Stomach (tissue), 9 donors: ENCODE measurements around the gene LCORL. TPM values are rescaled to one million over a fixed set of nuclear protein-coding genes. Genes with fewer than 3 reads are reported as not detected.
A peak's percentile ranks its signal among the peaks of the same experiment; 100 is the strongest.

Experiments
- DNase-seq, 2 donors: peaks; one replicate each; pipeline versions ENCODE4 v3.0.0 to v3.0.0-alpha.2; 2013 to 2019
- H3K27ac ChIP-seq, 5 donors: fragments of 200-600 bp in 4 of 5; sonication (generic) in 4 of 5; one replicate each; pipeline ENCODE4 v1.5.1; 2013 to 2019; ENCODE audit warnings: mild to moderate bottlenecking in 1 of 5, moderate library complexity in 1 of 5
- H3K27me3 ChIP-seq, 3 donors: fragments of 200-600 bp; sonication (generic); one replicate each; pipeline ENCODE4 v1.5.1; 2017 to 2019; ENCODE audit warnings: mixed run types in 1 of 3
- H3K36me3 ChIP-seq, 4 donors: fragments of 200-600 bp; sonication (generic); 1 replicate in 3 of 4; 2 replicates in 1 of 4; pipeline ENCODE4 v1.5.1; 2016 to 2019
- H3K4me1 ChIP-seq, 4 donors: fragments of 200-600 bp; sonication (generic); one replicate each; pipeline ENCODE4 v1.5.1; 2016 to 2019
- H3K4me3 ChIP-seq, 4 donors: fragments of 200-600 bp; sonication (generic) in 3 of 4; one replicate each; pipeline ENCODE4 v1.5.1; 2016 to 2019; ENCODE audit warnings: mild to moderate bottlenecking in 1 of 4
- H3K9me3 ChIP-seq, 4 donors: fragments of 200-600 bp; sonication (generic); one replicate each; pipeline ENCODE4 v1.5.1; 2016 to 2019
- CTCF ChIP-seq, 7 experiments: fragments of 450-650 bp in 4 of 7; fragments of 200-600 bp in 3 of 7; sonication (generic) in 3 of 7; IDR thresholded peaks; one replicate each; pipeline ENCODE4 v1.5.1; 2016 to 2019; ENCODE audit warnings: antibody characterized with exemption in 7 of 7, control low read depth in 2 of 7, mild to moderate bottlenecking in 1 of 7
- EP300 ChIP-seq: sonication (generic); formaldehyde crosslinking; IDR thresholded peaks from one replicate; pipeline ENCODE4 v1.6.1; 2017; ENCODE audit warnings: antibody characterized with exemption
- POLR2A ChIP-seq, 4 donors: fragments of 450-650 bp; IDR thresholded peaks; one replicate each; pipeline ENCODE4 v1.6.1; 2016; ENCODE audit warnings: antibody characterized with exemption in 4 of 4, control low read depth in 2 of 4, mild to moderate bottlenecking in 1 of 4, moderate library complexity in 1 of 4
- POLR2AphosphoS5 ChIP-seq, 3 donors: sonication (generic); formaldehyde crosslinking; IDR thresholded peaks; one replicate each; pipeline ENCODE4 v1.6.1; 2016; ENCODE audit warnings: antibody characterized with exemption in 3 of 3
- WGBS, 5 donors: extraction: QIAGEN DNeasy Blood & Tissue Kit in 3 of 5; methylation state at CpG; one replicate each; pipeline versions ENCODE4 v1.1.5 to v1.1.7; 2013 to 2018; 5-methylcytosine and 5-hydroxymethylcytosine counted together
- intact Hi-C: fragments of 100-400 bp; cut with DNase I; formaldehyde crosslinking; loops from one replicate; pipeline ENCODE4 v1.15.1; 2023; ENCODE audit warnings: low total_unique reads
- polyA plus RNA-seq, 3 donors: library from polyadenylated mRNA; stranded (reverse); fragments of 200-250 nt; gene quantifications; one replicate each; pipeline ENCODE4 v1.2.3, GENCODE V29; 2013
- total RNA-seq, 5 donors: library from RNA; depleted of rRNA; stranded (reverse); fragments of >200 nt; gene quantifications; one replicate each; pipeline versions ENCODE4 v1.1.0 to v1.2.3, GENCODE V29; 2014 to 2016
- donor health status: healthy with polysubstance abuse.
- donor health status: Bipolar disorder and iron deficiency.
- donor health status: healthy.

Gene LCORL
- total and polyA plus RNA-seq, 8 donors: 1.8 to 28.1 (median 8.2) TPM

DNA sequence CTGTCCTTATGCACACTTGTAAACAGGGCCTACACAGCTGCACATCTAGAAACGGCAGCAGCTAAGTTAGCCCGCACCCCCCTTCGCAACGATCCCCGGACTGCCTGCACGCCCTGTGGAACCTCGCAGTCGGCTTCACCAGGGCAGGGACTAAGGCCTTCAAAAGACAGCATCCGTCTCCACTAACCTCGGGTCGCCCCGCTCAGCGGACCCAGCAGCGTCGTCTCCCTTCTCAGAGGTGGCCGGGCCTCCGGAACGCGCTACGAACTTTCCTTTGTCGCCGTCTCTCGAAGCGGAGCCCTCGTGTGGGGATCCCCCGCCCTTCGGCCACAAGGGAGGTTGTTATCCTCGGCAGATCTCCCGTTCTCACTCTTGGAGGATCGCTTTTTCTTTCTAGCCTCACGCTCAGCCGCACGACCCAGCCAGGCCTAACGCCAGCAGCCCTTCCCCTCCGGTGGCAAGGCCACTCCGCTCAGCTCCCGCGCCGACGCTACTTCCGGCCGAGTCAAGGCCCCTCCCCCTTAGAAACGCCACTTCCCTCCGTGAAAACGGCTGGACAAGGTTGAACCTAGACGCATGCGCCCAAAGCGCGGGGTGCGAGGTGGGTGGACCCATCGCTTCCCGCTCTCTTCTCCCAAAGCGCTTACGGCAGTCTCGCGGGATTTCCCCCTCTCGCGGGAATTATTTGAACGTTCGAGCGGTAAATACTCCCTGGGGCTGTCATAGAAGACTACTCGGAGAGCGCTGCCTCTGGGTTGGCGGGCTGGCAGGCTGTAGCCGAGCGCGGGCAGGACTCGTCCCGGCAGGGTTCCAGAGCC lies 211.1 kb downstream of the LCORL start, which contains the start of the genes DCAF16 and NCAPG:
DCAF16 (minus strand) TSS at position 498 of the 818 bp plus-strand sequence. CDS start 6,616 bp downstream, outside the sequence.
NCAPG (plus strand) TSS at position 720 of the 818 bp plus-strand sequence. CDS start 99 bp downstream, outside the sequence.
- H3K36me3 ChIP-seq: no peaks in the 10 kb centered on the region
- H3K4me1 ChIP-seq: peaks cover 34 to 65% (median 45%) of the 10 kb centered on the region in 4 donors
- DNase-seq: peak; percentile 100
- no peaks in the 10 kb centered on the region for H3K27me3 ChIP-seq
- intact Hi-C loops: no loop called here
- WGBS, 5 donors: 0 to 1% (median 0%) methylated on average over 40 to 69 of the region's 69 CpGs
- H3K4me3 ChIP-seq: peak within 1 kb of the TSS; percentile 68 to 88 (median 77)
- H3K9me3 ChIP-seq: no peaks in the 10 kb centered on the region
- TF ChIP-seq CTCF (IDR thresholded peaks at IDR 0.05) (peak in 1 of 7 experiments; percentile 4), POLR2A (IDR thresholded peaks at IDR 0.05) (peak in 2 of 4 donors; percentile 94), EP300 (no peak), POLR2AphosphoS5 (IDR thresholded peaks at IDR 0.05) (peak; percentile 98 to 99 (median 99))
- H3K27ac ChIP-seq: peak within 1 kb of the TSS; percentile 93 to 98 (median 96)

DNA sequence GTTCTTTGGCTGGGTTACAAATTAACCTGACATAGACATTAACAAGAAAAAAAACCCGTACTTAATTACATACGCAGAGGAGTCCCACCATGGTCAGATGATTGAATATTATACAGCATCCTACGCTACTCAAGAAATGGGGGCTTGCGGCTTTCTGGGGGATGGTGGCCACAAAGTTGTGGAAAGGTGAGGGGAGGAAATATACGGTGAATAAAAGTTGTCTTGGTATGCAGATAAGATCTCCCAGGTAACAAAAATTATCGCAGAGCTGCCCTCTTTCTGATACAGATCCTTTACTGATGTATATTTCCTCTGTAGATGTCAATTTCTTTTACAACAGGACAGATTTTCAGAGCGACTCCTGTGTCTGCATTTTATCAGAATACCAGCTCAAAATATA lies 211.9 kb downstream of the LCORL start:
- intact Hi-C loops: no loop called here
- Histone ChIP-seq H3K9me3 (no peaks in the 10 kb centered on the region), H3K36me3 (peaks cover under 1 to 3% (median 3%) of the 10 kb centered on the region in 4 donors), H3K4me1 (peaks cover 34 to 70% (median 45%) of the 10 kb centered on the region in 4 donors), H3K4me3 (peak overlapping the region; percentile 68 to 88 (median 77)), H3K27me3 (no peaks in the 10 kb centered on the region), H3K27ac (peak overlapping the region in 4 of 5 donors; percentile 96 to 98 (median 97))
- TF ChIP-seq CTCF (IDR thresholded peaks at IDR 0.05) (no peak), POLR2A (IDR thresholded peaks at IDR 0.05) (no peak), EP300 (no peak), POLR2AphosphoS5 (IDR thresholded peaks at IDR 0.05) (no peak)
- WGBS, 5 donors: 1 to 2% (median 1%) methylated on average over 7 of the region's 7 CpGs
- peak in 1 of 2 donors; percentile 27 for DNase-seq

GRCh38 chr4:17807446-17807845 lies 214.1 kb downstream of the LCORL start:
- H3K9me3 ChIP-seq: no peaks in the 10 kb centered on the region
- intact Hi-C loops: no loop called here
- TF ChIP-seq CTCF (IDR thresholded peaks at IDR 0.05) (no peak), POLR2AphosphoS5 (IDR thresholded peaks at IDR 0.05) (no peak), POLR2A (IDR thresholded peaks at IDR 0.05) (no peak), EP300 (no peak)
- peak overlapping the region in 3 of 4 donors; percentile 24 to 78 (median 68) for H3K4me3 ChIP-seq
- DNase-seq: no peak
- peaks cover 34 to 65% (median 45%) of the 10 kb centered on the region in 4 donors for H3K4me1 ChIP-seq
- H3K36me3 ChIP-seq: peaks cover 23 to 25% (median 25%) of the 10 kb centered on the region in 4 donors
- peak overlapping the region in 1 of 5 donors; percentile 10 for H3K27ac ChIP-seq
- H3K27me3 ChIP-seq: no peaks in the 10 kb centered on the region
- 47 to 64% (median 54%) methylated on average over 6 of the region's 6 CpGs for WGBS, 5 donors

- Histone ChIP-seq H3K27ac (no peak overlapping the region), H3K4me3 (no peak overlapping the region), H3K9me3 (no peaks in the 10 kb centered on the region), H3K27me3 (no peaks in the 10 kb centered on the region), H3K4me1 (peaks cover 29 to 49% (median 36%) of the 10 kb centered on the region in 4 donors), H3K36me3 (peaks cover 25 to 42% (median 40%) of the 10 kb centered on the region in 4 donors)
- DNase-seq: no peak
- WGBS, 5 donors: 74 to 89% (median 79%) methylated on average over 3 of the region's 3 CpGs
- TF ChIP-seq POLR2AphosphoS5 (IDR thresholded peaks at IDR 0.05) (no peak), EP300 (no peak), POLR2A (IDR thresholded peaks at IDR 0.05) (no peak), CTCF (IDR thresholded peaks at IDR 0.05) (no peak)
- intact Hi-C loops: no loop called here
Observed at GRCh38 chr4:17805580-17806155, 215.9 kb downstream of the LCORL start.
